Activated CD4-positive, alpha-beta memory T cell treated with anti-CD3 and anti-CD28 coated beads for 36 hours (primary cell): ENCODE measurements around the gene SIRT2. TPM values are rescaled to one million over a fixed set of nuclear protein-coding genes. Genes with fewer than 3 reads are reported as not detected.
"Not testable (repeated sequence)": the region's sequence is repeated elsewhere in the genome, so short reads cannot be mapped to it uniquely, and the experiment has no call there.

Experiments
- CTCF ChIA-PET: fragments of 350-600 bp; sonication (Branson Sonifier 250); formaldehyde crosslinking; loops from one replicate; lab custom pipeline; 2021; ENCODE audit warnings: antibody characterized with exemption, inconsistent platforms; lab: Charles Lee
- POLR2A ChIA-PET: fragments of 350-600 bp; sonication (Branson Sonifier 250); formaldehyde crosslinking; loops from one replicate; lab custom pipeline; 2021; ENCODE audit warnings: antibody characterized with exemption; lab: Charles Lee
- DNase-seq: peaks from one replicate; pipeline ENCODE4 v3.0.0-alpha.2; 2020
- H3K27ac Mint-ChIP-seq: one replicate; pipeline ENCODE4 v1.8.0; 2021; ENCODE audit warnings: mixed read lengths
- H3K27me3 Mint-ChIP-seq: one replicate; pipeline ENCODE4 v1.8.0; 2021; ENCODE audit warnings: mixed read lengths
- H3K36me3 Mint-ChIP-seq: one replicate; pipeline ENCODE4 v1.8.0; 2021; ENCODE audit warnings: mixed read lengths
- H3K4me1 Mint-ChIP-seq: one replicate; pipeline ENCODE4 v1.8.0; 2021; ENCODE audit warnings: low read depth, mixed read lengths
- H3K4me3 Mint-ChIP-seq: one replicate; pipeline ENCODE4 v1.8.0; 2021; ENCODE audit warnings: mild to moderate bottlenecking, mixed read lengths
- H3K9me3 Mint-ChIP-seq: one replicate; pipeline ENCODE4 v1.8.0; 2021; ENCODE audit warnings: mixed read lengths
- intact Hi-C: fragments of 100-400 bp; cut with micrococcal nuclease; formaldehyde crosslinking; loops from one replicate; pipeline ENCODE4 v1.15.1; 2023
- total RNA-seq, 2 experiments: library from RNA; stranded (reverse); gene quantifications; one replicate each; pipeline ENCODE4 v1.2.3, GENCODE V29; 2021

SIRT2 gene
- total RNA-seq, 2 experiments from 2014 or later = 23.5 to 24.6 TPM

GRCh38 chr19:38831142-38831605 lies 68.2 kb downstream of the SIRT2 start:
- DNase-seq = peak; percentile 65
- POLR2A ChIA-PET = interaction anchor here (0.6 to 1.6 kb wide), 8 partner anchors 18 to 473 kb away, joined by 3 to 7 read pairs (median 4); no protein-coding TSS in a partner anchor
- peaks cover 26% of the 10 kb centered on the region for H3K36me3 Mint-ChIP-seq
- intact Hi-C loops = loop anchor here (1.0 to 5.0 kb wide), 5 partner anchors 19 to 94 kb away; partner anchors contain the start of genes NFKBIB and SIRT2
- peak overlapping the region; percentile 88 for H3K27ac Mint-ChIP-seq
- CTCF ChIA-PET = interaction anchor here (0.6 to 2.6 kb wide), 6 partner anchors 20 to 196 kb away, joined by 3 to 11 read pairs (median 6); partner anchors contain the start of gene SARS2
- H3K4me1 Mint-ChIP-seq = peaks cover 21% of the 10 kb centered on the region
- no peaks in the 10 kb centered on the region for H3K9me3 Mint-ChIP-seq
- peak overlapping the region; percentile 79 for H3K4me3 Mint-ChIP-seq
- H3K27me3 Mint-ChIP-seq = no peaks in the 10 kb centered on the region

GRCh38 chr19:38830039-38830733 lies 69.2 kb downstream of the SIRT2 start:
- Mint-ChIP-seq H3K27me3 (no peaks in the 10 kb centered on the region), H3K4me1 (peaks cover 21% of the 10 kb centered on the region), H3K27ac (no peak overlapping the region), H3K9me3 (no peaks in the 10 kb centered on the region), H3K36me3 (peaks cover 23% of the 10 kb centered on the region), H3K4me3 (peak overlapping the region; percentile 79)
- ChIA-PET CTCF (interaction anchor here (0.7 to 2.6 kb wide), 6 partner anchors 61 to 195 kb away, joined by 3 to 11 read pairs (median 4); partner anchors contain the start of genes MRPS12, NFKBIB and SARS2), POLR2A (interaction anchor here (0.6 to 1.3 kb wide), 2 partner anchors 90 to 279 kb away, joined by 3 read pairs; no protein-coding TSS in a partner anchor)
- DNase-seq = no peak
- intact Hi-C loops = loop anchor here (2.0 to 5.0 kb wide), 4 partner anchors 37 to 93 kb away; partner anchors contain the start of genes NFKBIB and SIRT2

GRCh38 chr19:38829203-38829602 lies 70.2 kb downstream of the SIRT2 start:
- H3K4me3 Mint-ChIP-seq, H3K27ac Mint-ChIP-seq, H3K27me3 Mint-ChIP-seq, DNase-seq, H3K9me3 Mint-ChIP-seq, intact Hi-C loops, POLR2A ChIA-PET: not testable (repeated sequence)
- Mint-ChIP-seq H3K36me3 (peaks cover 23% of the 10 kb centered on the region), H3K4me1 (peaks cover 21% of the 10 kb centered on the region)
- CTCF ChIA-PET = interaction anchor here (0.8 kb wide), 2 partner anchors 60 to 101 kb away, joined by 3 to 4 read pairs; partner anchors contain the start of genes MRPS12 and SARS2

Other genes starting within 250 kb of the SIRT2 start
- gene CAPN12, start 155.1 kb downstream of the SIRT2 start, total RNA-seq = 1 to 10 TPM; 7.1 to 9.0 TPM
- not detected for gene LGALS7, start 126.1 kb downstream of the SIRT2 start, total RNA-seq
- not detected for gene LGALS7B, start 110.4 kb downstream of the SIRT2 start, total RNA-seq
- under 1 TPM; 0.33 to 0.70 TPM for gene LGALS4, start 86.7 kb downstream of the SIRT2 start, total RNA-seq
- 100 to 1,000 TPM; 152 to 155 TPM for gene ECH1, start 67.8 kb downstream of the SIRT2 start, total RNA-seq
- gene HNRNPL, start 49.6 kb downstream of the SIRT2 start, total RNA-seq = 100 to 1,000 TPM; 646 to 671 TPM
- gene RINL, start 21.3 kb downstream of the SIRT2 start, total RNA-seq = 10 to 100 TPM; 92.6 to 100.0 TPM
- gene NFKBIB, start 351 bp upstream of the SIRT2 start, total RNA-seq = 10 to 100 TPM; 49.6 to 53.4 TPM
- under 1 TPM; 0.33 to 0.36 TPM for gene CCER2, start 12.6 kb upstream of the SIRT2 start, total RNA-seq
- gene SARS2, start 31.1 kb upstream of the SIRT2 start, total RNA-seq = 10 to 100 TPM; 33.7 to 39.6 TPM
- gene MRPS12, start 31.3 kb upstream of the SIRT2 start, total RNA-seq = 10 to 100 TPM; 67.3 to 67.6 TPM
- gene FBXO17, start 76.1 kb upstream of the SIRT2 start, total RNA-seq = not detected
- gene FBXO27, start 132.9 kb upstream of the SIRT2 start, total RNA-seq = 1 to 10 TPM; 2.2 to 2.4 TPM
- gene ACP7, start 184.8 kb upstream of the SIRT2 start, total RNA-seq = under 1 TPM; 0.15 to 0.31 TPM
- gene PAK4, start 226.2 kb upstream of the SIRT2 start, total RNA-seq = 10 to 100 TPM; 16.3 to 17.8 TPM